Measurements from ENCODE around the gene SRPK2. TPM values are rescaled to one million over a fixed set of nuclear protein-coding genes. Genes with fewer than 3 reads are reported as not detected.

The SRPK2 gene
- total RNA-seq, 4 donors from 2014 or later = 21.5 to 35.1 (median 29.2) TPM

DNA sequence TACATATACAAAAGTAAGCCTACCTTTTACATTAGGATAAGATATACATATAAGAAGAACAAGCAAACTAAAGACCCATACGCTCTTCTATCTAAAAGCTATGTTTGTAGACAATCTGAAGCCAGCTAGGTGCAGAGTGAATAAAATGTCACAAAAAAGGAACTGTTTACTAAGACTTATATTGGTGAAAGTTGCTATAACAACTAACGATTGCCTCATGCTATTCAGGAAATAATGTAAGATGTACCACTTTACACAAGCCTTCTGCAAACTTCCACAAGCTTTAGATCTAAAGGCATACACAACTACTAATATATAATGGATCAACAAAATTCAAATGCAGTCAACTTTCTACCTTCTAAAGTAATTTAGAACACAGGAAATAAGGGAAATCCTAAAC, 175.1 kb downstream of the SRPK2 start:
- intact Hi-C loops (cut with DNase I) = no loop called here
- Histone ChIP-seq H3K27ac (no peak overlapping the region), H3K27me3 (no peaks in the 10 kb centered on the region), H3K4me1 (peaks cover 6 to 36% (median 9%) of the 10 kb centered on the region in 3 donors), H3K4me3 (no peak overlapping the region), H3K9me3 (no peaks in the 10 kb centered on the region), H3K36me3 (peaks cover 0 to 5% (median 0%) of the 10 kb centered on the region in 3 donors)
- WGBS, 2 donors = 58 to 68% methylated on average over 2 of the region's 2 CpGs
- DNase-seq = no peak
- no peak for TF ChIP-seq POLR2A (IDR thresholded peaks at IDR 0.05)
- TF ChIP-seq, protein P1, sequence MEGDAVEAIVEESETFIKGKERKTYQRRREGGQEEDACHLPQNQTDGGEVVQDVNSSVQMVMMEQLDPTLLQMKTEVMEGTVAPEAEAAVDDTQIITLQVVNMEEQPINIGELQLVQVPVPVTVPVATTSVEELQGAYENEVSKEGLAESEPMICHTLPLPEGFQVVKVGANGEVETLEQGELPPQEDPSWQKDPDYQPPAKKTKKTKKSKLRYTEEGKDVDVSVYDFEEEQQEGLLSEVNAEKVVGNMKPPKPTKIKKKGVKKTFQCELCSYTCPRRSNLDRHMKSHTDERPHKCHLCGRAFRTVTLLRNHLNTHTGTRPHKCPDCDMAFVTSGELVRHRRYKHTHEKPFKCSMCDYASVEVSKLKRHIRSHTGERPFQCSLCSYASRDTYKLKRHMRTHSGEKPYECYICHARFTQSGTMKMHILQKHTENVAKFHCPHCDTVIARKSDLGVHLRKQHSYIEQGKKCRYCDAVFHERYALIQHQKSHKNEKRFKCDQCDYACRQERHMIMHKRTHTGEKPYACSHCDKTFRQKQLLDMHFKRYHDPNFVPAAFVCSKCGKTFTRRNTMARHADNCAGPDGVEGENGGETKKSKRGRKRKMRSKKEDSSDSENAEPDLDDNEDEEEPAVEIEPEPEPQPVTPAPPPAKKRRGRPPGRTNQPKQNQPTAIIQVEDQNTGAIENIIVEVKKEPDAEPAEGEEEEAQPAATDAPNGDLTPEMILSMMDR (IDR thresholded peaks at IDR 0.05) = no peak

DNA sequence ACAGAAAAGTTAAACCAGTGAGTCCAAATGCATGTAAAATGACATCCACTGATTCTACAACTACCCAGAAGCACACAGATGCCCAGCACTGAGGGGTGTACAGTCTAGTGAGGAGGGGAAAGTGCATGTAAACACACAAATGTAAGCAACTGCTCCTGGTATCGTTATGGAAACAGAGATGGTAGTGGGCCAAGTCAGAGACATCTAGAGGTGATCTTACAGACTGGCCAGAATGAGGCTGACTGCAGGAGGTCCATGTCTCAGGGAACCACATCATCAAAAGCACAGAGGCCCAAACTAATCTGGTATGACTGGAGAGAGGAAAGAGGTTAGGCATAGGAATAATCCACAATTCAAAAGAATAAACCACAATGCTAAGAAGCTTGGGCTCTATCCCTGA, 176.5 kb downstream of the SRPK2 start:
- Histone ChIP-seq H3K36me3 (peaks cover 0 to 5% (median 0%) of the 10 kb centered on the region in 3 donors), H3K27me3 (no peaks in the 10 kb centered on the region), H3K9me3 (no peaks in the 10 kb centered on the region), H3K27ac (no peak overlapping the region), H3K4me3 (no peak overlapping the region), H3K4me1 (peaks cover 6 to 22% (median 9%) of the 10 kb centered on the region in 3 donors)
- intact Hi-C loops (cut with DNase I) = no loop called here
- no peak for DNase-seq
- 80 to 83% methylated on average over 1 of the region's 1 CpG for WGBS, 2 donors
- no peak for TF ChIP-seq POLR2A (IDR thresholded peaks at IDR 0.05)
- TF ChIP-seq, protein P1 (IDR thresholded peaks at IDR 0.05) = no peak

DNA sequence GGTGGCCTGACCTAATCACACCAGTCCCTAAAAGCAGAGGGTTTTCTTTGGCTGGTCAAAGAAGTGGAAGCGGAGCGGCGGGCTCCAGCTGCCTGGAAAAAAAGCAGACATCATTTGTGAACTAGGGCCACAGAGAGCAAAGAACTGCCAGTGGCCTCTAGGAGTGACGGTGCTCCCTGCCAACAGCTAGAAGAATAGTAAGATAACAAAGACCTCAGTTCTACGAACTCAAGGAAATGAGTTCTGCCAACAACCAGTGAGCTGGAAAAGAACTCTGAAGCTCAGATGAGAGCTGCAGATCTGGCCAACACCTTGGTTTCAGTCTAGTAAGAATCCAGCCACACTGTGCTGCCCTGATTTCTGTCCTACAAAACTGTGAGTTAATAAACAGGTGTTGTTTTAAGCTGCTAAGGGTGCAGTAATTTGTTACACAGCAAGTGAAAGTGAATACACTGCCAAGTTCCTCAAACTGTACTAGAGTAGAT, 178.0 kb downstream of the SRPK2 start:
- Histone ChIP-seq H3K4me1 (peaks cover 6 to 17% (median 9%) of the 10 kb centered on the region in 3 donors), H3K4me3 (no peak overlapping the region), H3K36me3 (peaks cover 0 to under 1% (median 0%) of the 10 kb centered on the region in 3 donors), H3K27ac (peak overlapping the region; percentile 1 to 63 (median 19)), H3K27me3 (no peaks in the 10 kb centered on the region), H3K9me3 (no peaks in the 10 kb centered on the region)
- DNase-seq = no peak
- WGBS, 2 donors = 56 to 65% methylated on average over 5 of the region's 5 CpGs
- TF ChIP-seq, protein P1 (IDR thresholded peaks at IDR 0.05) = no peak
- no peak for TF ChIP-seq POLR2A (IDR thresholded peaks at IDR 0.05)
- intact Hi-C loops (cut with DNase I) = no loop called here

DNA sequence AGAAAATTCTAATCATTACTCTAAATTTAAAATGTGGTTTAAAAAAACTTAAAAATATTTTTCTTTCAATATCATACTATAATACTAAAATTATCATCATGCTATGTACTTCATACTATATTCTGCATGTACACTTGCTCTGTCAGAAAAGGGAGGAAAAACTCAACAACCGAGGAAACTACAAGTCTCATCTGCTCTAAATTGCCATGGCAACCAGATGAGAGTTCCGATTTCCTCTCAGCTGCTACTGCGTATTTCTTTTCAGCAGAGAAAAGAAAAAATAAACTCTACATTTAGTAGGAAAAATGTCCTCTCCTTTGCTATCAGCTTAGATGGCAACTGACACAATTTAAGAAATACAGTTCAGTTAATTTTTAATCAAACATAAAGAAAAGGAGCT, 178.9 kb downstream of the SRPK2 start:
- DNase-seq = no peak
- Histone ChIP-seq H3K4me1 (peaks cover 6 to 17% (median 9%) of the 10 kb centered on the region in 3 donors), H3K27me3 (no peaks in the 10 kb centered on the region), H3K4me3 (no peak overlapping the region), H3K27ac (no peak overlapping the region), H3K9me3 (no peaks in the 10 kb centered on the region), H3K36me3 (no peaks in the 10 kb centered on the region)
- TF ChIP-seq, protein P1 (IDR thresholded peaks at IDR 0.05) = no peak
- TF ChIP-seq POLR2A (IDR thresholded peaks at IDR 0.05) = no peak
- WGBS, 2 donors = 68 to 75% methylated on average over 3 of the region's 3 CpGs
- intact Hi-C loops (cut with DNase I) = no loop called here

DNA sequence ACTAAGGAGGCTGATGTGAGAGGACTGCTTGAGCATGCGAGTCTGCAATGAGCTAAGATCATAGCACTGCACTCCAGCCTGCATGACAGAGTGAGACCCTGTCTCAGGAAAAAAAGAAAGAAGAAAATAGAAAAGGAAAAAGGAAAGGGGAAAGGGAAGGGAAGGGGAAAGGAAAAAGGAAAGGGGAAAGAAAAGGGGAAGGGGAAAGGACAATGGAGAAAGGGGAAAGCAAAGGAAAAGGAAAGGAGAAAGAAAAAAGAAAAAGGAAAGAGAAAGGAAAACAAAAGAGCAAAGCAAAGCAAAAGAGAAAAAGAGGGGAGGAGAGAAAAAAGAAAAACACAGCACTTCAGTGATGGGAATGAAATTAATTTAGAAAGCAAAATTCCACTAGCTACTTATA, 179.3 kb downstream of the SRPK2 start:
- no peaks in the 10 kb centered on the region for H3K9me3 ChIP-seq
- no peak for DNase-seq
- 92 to 100% methylated on average over 1 of the region's 1 CpG for WGBS, 2 donors
- no peak overlapping the region for H3K4me3 ChIP-seq
- no peaks in the 10 kb centered on the region for H3K36me3 ChIP-seq
- TF ChIP-seq POLR2A (IDR thresholded peaks at IDR 0.05) = no peak
- H3K27me3 ChIP-seq = no peaks in the 10 kb centered on the region
- intact Hi-C loops (cut with DNase I) = no loop called here
- no peak overlapping the region for H3K27ac ChIP-seq
- H3K4me1 ChIP-seq = peaks cover 6 to 17% (median 9%) of the 10 kb centered on the region in 3 donors

DNA sequence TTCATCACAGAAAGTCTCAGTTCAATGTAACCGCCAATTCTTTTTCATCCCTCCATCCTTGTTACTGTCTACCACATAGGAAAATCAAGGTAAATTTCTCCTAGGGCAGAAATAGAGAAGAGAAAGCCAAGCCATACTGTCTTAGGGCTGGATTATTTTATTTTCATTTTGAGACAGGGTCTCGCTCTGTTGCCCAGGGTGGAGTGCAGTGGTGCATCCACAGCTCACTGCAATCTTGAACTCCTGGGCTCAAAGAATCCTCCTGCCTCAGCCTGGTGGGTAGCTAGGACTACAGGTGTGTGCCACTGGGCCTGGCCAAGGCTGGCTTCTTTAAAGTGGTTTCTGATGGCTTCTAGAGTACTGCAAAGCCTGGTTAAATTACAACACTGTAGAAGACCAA, 181.7 kb downstream of the SRPK2 start:
- 100% methylated on average over 1 to 2 of the region's 2 CpGs for WGBS, 2 donors
- Histone ChIP-seq H3K27ac (no peak overlapping the region), H3K27me3 (no peaks in the 10 kb centered on the region), H3K9me3 (no peaks in the 10 kb centered on the region), H3K36me3 (peaks cover 0 to 16% (median 0%) of the 10 kb centered on the region in 3 donors), H3K4me3 (no peak overlapping the region), H3K4me1 (peaks cover 6 to 17% (median 9%) of the 10 kb centered on the region in 3 donors)
- TF ChIP-seq POLR2A (IDR thresholded peaks at IDR 0.05) = no peak
- TF ChIP-seq, protein P1 (IDR thresholded peaks at IDR 0.05) = no peak
- intact Hi-C loops (cut with DNase I) = no loop called here
- DNase-seq = no peak
